HG02938 (cell line): Measurements from ENCODE around the gene C1QTNF2.
A peak's percentile ranks its signal among the peaks of the same experiment; 100 is the strongest.
"Not testable (repeated sequence)": the region's sequence is repeated elsewhere in the genome, so short reads cannot be mapped to it uniquely, and the experiment has no call there.

ENCODE experiments used
- ATAC-seq: cut with Tn5 transposase; IDR thresholded peaks from one replicate; pipeline ENCODE4 v1.9.1; 2021; ENCODE audit warnings: mild to moderate bottlenecking, moderate library complexity; ENCODE audit not compliant: unreplicated experiment

The C1QTNF2 gene

DNA sequence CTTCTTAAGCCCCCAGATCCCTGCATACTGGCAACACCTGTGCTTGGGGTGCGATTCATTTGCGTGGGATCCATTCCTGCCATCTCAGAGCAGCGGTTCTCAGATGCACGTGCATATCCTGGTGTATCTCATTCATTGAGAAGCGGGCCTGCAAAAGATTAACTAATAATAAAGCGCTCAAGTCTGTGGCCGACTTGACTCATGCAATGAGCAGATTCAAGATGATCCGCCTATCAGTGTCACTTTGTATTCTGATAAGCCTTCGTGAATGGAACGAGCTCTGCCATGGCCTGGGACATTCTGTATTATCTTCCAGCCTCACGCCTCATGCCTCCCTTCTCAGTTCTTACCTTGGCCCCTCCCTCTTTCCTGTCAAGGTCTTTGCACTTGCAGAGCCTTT lies 22.3 kb downstream of the C1QTNF2 start:
- ATAC-seq = no peak

DNA sequence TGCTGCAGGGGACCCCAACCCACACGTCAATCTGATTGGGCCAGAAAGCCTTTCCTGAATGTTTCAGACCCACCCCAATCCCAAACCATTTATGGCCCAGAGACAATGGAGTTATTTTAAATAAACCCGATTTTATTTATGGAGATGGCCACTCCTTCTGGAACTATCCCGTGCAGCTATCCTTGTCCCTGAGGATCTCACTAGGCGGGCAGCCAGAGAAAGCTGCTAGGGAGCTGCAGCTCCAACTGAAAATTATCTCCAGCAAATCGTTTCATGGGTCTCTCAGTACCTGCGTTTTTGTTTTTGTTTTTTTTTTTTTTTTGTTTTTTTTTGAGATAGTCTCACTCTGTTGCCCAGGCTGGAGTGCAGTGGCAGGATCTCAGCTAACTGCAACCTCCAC lies 23.0 kb downstream of the C1QTNF2 start:
- no peak for ATAC-seq

DNA sequence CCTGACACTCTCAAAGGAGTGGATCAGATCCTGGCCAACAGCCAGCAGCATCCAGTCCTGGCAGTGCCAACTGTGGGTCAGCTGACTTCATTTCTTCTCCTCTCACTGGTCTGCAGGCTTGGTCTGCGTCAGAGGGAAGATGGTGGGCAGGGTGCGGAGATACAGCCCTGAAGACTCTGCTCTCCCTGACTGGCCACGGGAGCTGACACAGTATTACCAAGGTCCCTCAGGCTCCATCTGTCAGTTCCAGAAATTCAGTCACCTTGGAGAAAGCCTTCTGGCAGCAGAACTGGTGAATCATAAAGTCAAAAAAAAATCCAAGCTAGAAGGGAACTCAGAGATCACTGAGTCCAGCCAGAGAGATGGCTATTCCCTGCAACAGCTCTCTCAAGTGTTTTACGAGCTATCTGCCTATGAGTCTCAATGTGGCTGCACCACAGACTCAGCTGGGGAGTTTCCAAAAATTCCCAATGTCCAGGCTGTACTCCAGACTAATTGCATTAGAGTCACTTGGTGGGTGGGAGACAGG lies 27.9 kb downstream of the C1QTNF2 start:
- ATAC-seq = no peak

DNA sequence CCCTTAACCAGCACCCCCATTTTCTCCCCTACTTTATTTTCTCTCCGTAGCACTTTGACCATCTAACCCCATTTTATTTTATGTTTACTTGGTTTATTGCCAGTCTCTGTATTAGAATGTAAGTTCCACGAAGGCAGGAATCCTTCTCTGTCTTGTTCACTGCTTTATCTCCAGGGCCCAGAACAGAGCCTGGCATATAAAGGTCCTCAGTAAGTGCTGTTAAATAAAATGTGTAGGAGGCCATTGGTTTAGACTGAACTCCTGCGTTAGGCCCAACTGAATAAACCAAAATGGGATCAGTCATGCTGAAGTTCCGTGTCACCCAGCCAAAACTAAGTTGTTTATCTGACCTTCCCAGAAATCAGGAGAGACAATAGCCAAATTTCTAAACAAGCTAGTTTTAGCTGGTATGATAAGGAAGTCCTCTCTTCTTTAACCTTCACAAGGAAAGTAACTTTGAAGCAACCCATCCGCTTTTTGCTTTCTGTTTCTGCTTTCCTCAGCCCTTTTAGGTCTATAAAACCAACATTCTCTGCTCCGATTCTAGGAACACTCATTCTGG lies 29.0 kb downstream of the C1QTNF2 start:
- ATAC-seq = no peak

DNA sequence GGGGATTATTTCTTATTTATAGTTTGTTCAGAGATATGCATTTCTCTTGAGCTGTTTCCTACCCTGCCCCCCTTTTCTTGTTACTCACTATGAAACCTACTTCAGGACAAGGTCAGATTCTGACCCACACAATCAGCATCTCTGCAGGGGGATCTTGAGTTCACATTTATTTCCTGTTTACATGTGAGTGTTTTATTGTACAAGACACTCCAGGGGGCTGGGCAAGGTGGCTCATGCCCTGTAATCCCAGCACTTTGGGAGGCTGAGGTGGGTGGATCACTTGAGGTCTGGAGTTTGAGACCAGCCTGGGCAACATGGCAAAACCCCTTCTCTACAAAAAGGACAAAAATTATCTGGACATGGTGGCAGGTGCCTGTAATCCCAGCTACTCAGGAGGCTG lies 29.9 kb downstream of the C1QTNF2 start:
- not testable (repeated sequence) for ATAC-seq

DNA sequence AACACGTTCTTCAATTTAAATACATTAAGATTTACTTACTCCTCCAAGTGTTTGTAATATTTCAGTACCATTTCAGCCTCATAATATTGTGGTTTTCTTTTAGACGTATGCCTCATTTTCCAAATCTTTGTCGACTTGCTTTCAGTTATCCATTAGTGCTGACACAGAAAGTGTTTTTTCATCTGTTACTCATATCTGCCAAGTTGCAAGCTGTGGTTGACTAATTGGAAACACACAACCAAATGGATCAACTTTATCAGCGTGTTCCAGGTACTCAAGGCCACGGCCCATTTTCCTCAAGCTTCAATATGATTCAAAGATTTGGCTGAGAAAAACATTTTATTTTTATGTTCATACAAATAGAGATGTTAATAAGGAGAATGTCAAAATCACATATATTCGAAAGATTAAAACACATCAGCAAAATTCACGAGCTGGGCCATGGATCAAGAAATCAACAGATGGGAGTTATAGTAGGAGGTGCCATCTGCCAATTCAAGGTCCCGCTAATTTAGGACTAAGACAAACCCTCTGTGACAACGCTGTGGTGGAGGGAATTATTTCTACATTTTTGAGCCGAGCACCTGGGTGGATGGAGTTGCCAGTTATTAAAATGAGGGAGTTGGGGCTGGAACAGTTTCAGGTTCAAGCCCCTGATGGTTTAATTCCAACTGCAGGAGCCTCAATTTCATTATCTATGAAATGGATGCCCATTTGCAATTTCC lies 30.9 kb downstream of the C1QTNF2 start:
- ATAC-seq = no peak

DNA sequence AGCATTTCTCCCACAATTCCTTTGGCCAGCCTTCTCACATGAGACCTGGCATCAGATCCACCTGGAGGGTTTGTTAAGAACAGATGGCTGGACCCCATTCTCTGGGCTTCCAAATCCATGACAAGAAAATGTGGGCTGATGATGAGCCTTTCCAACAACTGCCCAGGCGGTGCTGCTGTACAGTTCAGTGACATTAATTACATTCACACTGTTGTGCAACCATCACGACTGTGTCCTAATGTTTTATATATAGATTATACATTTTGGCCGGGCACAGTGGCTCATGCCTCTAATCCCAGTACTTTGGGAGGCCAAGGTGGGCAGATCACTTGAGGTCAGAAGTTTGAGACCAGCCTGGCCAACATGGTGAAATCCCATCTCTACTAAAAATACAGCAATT lies 35.7 kb downstream of the C1QTNF2 start:
- ATAC-seq = not testable (repeated sequence)

DNA sequence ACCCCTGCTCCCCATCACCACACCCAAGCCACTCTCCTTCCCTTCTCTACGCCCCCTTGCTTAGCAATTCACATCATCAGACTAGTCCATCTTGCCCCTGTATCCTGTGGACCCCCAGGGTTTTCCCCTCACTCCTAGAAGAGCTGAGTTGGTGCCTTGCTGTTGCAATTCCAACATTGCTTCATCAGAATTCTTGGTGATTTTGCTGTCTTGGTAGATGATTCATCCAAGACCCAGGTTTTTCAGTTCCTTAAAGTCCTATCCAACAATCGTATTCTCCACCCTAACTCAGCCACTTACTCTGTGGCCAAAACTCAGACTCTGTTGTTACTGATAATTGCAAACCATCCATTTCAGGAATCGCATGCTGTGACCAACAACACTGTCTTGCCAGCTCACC lies 36.7 kb downstream of the C1QTNF2 start:
- no peak for ATAC-seq

DNA sequence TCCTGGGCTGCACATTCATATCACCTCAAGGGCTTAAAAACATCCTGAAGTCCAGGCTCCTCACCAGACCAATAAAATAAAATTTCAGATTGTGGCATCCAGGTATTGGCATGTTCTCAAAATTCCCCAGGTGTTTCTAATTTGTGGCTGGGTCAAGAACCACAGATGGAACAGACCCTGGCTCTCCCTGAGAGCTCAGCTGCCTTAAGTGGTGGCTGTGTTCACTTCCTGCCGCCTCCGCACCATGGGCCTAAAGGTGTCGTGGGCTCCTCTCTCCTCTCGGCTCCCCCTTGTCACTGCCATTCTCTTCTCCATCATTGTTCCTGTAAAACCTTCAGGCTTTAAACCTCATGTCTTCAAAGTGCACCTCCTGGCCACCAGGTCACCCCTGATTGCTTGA lies 40.2 kb downstream of the C1QTNF2 start:
- no peak for ATAC-seq

DNA sequence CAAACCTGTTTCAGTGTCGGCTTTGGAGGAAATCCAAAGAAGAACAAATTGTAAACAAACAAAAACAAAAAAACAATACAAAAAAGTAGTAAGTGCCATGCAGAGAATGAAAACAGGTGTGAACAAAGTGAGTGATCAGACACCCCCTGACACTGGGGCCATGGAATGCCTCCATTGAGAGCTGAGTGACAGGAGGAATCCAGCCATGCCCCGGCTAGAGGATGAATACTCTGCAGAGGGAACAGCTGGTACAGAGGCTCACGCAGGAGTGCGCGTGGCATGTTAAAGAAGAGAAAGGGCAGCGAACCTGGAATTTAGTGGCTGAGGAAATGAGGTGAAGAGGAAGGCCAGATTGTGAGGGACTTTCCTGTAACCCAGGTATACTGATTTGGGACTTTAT lies 42.6 kb downstream of the C1QTNF2 start:
- ATAC-seq = no peak

DNA sequence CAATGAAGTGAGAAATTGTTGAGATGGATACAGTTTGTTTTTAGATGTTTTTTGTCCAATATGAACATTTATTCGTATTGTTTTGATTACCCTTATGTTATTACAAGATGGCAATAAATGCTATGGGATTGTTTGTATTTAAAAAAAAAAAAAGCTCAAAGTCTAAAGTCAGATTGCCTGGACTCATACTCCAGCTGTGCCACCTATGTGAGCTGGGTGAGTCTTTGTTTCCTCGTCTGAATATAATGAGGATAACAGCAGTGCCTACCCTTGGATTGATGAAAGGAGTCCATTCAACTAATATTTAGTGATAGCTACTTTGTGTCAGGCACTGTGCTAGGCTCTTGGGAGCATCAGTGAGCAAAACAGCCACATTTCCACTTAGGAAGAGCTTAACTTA lies 43.4 kb downstream of the C1QTNF2 start:
- no peak for ATAC-seq

DNA sequence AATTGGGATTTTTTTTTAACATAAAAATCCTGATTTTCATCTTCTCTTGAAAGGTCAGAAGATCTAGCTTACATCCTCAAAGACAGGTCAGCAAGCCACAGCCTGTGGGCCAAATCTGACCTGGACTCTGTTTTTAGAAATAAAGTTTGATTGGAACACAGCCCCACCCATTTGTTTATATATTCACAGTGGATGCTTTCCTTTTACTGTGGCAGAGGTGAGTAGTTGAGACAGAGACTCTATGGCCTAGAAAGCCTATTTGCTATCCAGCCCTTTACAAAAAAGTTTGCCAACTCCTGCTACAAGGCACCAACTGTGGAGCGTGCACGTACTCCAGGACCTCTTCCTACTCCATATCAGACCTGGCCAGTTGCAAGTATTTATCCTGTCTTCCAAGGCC lies 44.7 kb downstream of the C1QTNF2 start:
- no peak for ATAC-seq

DNA sequence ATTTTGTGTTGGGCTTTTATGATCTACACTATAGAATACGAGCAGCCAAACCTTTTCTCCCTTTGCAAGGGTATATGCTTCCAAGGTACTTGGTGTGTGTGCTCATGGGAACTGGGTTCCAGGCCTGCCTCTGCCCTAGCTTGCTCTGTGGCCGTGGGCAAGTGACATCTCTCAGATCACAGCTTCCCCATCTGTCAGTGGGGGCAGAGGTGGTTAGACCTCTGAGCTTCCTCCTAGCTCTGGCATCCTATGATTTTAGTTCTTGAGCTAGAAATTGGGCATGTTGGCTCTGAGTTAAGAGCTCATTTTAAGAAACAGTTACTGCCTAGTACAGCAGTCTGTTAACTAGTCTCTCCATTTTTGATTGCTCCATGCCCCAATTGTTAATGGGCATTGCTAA lies 45.5 kb downstream of the C1QTNF2 start:
- no peak for ATAC-seq

DNA sequence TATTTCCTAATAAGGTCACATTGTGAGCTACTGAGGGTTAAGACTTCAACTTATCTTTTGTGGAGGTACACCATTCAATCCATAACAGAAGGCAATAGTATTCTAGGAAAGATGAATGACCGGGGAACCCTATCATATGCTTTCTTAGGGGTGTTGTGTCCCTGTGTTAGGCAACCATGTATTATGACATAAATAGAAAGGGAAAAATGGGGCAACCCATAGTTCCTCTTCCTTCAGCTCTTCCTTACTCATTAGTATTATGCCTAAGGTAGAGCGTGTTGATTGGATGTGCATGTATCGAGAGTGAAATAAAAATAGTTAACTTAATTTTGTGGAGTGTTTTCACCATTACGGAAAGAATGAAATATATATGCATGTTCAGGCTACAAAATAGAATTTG lies 52.0 kb downstream of the C1QTNF2 start:
- no peak for ATAC-seq

DNA sequence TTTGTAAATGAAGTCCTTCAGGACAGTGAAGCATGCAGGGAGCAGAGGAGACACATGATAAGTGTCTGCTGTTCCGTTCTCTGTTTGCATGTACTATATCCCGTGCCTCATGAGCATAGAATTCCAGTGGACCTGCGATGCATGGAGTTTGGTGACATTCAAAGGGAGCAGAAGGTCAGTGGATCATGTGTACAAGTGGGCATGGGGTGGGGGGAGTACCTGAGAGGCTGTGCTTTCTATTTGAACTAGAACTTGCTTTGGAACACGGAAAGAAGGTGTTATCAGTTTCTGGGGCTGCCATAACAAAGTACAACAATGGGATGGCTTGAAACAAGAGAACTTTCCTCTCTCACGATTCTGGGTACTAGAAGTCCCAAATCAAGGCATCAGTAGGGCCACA lies 53.0 kb downstream of the C1QTNF2 start:
- ATAC-seq = no peak

DNA sequence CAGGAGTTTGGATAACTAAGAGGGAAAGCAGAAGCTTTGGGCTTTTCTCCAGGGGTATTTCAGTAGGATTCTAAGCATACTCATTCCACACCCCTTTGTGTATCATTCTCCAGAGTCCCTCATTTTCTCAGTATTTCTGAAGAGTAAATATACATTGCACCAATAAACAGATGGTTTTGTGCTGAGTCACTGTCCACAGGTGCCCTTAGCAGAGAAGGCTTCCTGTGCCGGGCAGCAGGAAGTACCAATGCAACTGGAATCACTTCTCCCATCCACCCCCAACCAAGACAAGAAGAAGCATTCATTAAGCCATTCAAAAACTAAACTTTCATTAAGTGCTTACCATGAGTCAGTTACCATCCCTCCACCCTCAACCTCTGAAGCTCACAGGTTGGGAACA lies 54.5 kb downstream of the C1QTNF2 start:
- ATAC-seq = no peak

DNA sequence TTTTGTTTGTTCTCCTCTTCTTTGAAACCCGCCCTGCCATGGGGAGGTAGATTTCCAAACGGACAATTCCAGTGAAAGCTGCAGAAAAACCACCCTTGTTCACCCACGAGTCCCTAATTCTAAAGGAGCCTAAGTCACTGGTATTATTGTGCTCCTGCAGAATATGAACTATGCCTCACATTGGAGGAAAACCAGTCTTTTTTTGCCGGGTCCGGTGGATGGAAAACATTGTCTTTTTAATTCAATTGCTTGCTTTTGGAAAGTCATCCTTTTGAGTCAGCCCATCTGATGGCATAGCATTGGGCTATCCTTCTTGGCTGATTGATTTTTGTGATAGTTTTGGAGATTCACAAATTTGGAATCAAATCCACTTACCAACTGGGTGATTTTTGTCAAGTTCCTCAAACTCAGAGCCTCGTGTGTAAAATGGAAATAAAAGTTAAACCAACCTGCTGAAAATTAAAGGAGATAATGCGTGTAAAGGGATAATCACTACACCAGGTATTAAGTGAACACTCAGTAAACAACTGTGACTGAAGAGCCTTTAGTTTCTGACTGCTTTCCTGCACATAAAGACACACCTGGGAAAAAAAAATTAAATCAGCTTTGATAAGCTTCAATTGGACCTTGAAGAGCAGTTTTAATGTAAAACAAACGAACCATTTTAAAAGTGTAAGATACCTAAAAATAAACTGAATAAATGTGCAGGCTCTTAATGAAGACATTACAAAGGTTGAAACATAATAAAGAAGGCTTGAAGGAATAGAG lies 57.3 kb downstream of the C1QTNF2 start:
- no peak for ATAC-seq

DNA sequence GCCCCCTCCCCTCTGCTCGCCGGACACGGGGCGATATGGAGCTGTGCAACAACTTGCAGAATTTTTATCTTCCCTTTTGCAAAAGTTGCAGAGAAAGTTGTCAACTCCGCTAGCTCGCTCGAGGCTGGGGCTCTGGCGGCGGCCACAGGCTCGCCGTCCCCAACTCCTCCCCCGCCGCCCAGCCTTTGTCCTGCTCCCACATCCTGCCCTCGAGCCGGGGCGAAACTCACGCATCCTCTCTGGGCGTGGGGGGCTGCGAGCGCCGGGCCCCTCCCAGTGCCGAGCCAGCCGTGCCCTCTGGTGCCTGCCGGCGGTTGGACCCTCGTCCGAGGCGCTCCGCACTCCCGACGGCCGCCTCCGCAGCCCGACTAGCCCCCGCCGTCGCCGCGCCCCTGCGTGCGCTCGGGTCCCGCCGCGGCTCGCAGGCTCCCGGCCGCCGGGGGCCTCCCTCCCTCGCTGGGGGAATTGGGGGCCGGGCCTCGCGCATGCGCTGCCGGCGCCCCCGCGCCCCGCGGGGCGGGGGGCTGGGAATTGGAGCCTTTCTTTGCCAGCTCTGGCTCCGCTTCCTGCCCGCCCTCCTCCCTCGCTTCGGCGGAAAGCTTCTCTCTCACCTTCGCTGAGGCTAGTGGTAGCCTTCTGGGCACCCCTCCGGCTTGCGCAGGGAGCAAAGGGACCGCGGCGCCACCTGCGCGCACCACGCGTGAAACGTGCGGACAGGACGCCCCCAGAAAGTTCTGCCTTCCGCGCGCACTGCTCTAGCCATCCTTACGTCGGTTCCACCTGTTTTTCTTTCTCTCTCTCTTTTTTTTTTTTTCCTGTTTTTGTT lies 58.1 kb downstream of the C1QTNF2 start, which contains the start of gene CCNJL:
TSS of gene CCNJL (minus strand) at position 431 of the 826 bp plus-strand sequence. CDS start 641 bp downstream, outside the sequence.
- ATAC-seq = peak; percentile 47

DNA sequence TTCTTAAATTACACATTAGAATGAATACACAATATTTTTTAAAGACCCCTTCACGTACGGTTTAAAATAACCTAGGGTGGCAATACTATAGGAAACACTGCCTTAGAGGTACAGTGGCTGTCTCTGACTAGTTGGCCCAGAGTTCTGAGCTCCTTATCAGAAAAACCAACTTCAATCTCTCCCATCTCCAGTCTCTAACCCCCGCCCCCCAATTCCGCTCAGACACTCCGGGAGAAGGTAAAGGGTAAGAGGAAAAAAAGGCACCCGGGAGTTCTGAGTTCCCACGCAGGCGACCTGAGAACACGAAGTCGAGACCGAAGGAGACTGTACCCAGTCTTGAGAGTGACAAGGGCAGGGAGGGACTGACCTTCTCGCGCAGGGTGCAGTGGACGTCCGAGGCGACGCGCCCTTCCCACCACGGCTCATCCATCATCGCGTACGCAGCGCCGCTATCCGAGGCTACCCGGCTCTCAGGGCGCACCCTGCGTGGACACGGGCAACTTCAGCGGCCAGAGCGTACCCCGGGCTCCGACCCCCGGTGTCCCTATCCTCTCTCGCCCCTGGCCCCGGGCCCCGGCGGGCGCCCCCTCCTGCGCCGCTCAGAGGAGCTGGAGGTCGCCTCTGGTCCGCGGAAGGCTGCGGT lies 58.8 kb downstream of the C1QTNF2 start:
- ATAC-seq = no peak

DNA sequence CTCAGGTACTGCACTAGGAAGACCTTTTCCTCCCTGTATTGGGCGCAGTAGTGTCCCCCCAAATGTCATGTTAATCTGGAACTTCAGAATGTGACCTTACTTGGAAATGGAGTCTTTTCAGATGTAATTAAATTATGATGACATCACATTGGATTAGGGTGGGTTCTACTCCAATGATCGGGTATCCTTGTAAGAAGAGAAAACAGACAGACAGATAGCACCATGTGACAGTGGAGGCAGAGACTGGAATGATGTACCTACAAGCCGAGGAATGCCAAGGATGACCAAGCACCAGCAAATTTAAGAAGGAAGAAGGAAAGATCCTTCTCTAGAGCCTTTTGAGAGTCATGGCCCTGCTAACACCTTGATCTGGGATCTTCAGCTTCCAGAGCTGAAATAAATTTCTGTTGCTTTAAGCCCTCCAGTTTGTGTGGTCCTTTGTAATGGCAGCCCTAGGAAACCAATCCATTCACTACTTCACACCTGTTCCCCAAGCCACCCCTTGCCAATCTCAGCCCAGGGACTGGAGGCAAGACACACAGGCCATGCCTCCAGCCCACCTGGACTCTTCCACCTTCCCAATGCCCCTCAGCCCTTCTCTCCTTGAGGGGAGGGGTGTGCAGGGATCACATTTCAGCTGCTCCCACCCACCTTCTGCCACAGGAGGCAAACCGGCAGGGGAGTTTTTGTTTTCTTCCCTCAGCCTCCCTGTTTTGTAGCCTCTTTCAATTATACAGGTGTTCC lies 59.7 kb downstream of the C1QTNF2 start:
- ATAC-seq = no peak
